WERI-Rb-1 (cell line): ENCODE data around the gene TARP.

ENCODE experiments used
- DNase-seq: peaks from one replicate; pipeline ENCODE4 v3.0.0-alpha.2; 2020
- H3K27ac ChIP-seq: fragments of 250-450 bp; sonication (Bioruptor Pico); 2 replicates; pipeline ENCODE4 v1.5.1; 2020; ENCODE audit warnings: mild to moderate bottlenecking, moderate library complexity
- H3K27me3 ChIP-seq: fragments of 250-450 bp; sonication (Bioruptor Pico); 2 replicates; pipeline ENCODE4 v1.5.1; 2021; ENCODE audit warnings: mild to moderate bottlenecking, low read depth, moderate library complexity; ENCODE audit not compliant: insufficient read depth, severe bottlenecking
- H3K36me3 ChIP-seq: fragments of 250-450 bp; sonication (Bioruptor Pico); 2 replicates; pipeline ENCODE4 v1.5.1; 2020; ENCODE audit warnings: mild to moderate bottlenecking, moderate library complexity
- H3K4me3 ChIP-seq: 2 replicates; pipeline ENCODE4 v1.5.1; 2011; ENCODE audit warnings: low read depth, mild to moderate bottlenecking, control low read depth, low read length
- H3K9me3 ChIP-seq: fragments of 250-450 bp; sonication (Bioruptor Pico); 2 replicates; pipeline ENCODE4 v1.5.1; 2021; ENCODE audit warnings: mild to moderate bottlenecking, moderate library complexity; ENCODE audit not compliant: severe bottlenecking
- TF ChIP-seq, protein P1 (sequence below): IDR thresholded peaks from 2 replicates; pipeline ENCODE4 v1.5.1; 2011; ENCODE audit warnings: low read depth, mild to moderate bottlenecking, control low read depth, inconsistent platforms, low read length

Gene TARP

DNA sequence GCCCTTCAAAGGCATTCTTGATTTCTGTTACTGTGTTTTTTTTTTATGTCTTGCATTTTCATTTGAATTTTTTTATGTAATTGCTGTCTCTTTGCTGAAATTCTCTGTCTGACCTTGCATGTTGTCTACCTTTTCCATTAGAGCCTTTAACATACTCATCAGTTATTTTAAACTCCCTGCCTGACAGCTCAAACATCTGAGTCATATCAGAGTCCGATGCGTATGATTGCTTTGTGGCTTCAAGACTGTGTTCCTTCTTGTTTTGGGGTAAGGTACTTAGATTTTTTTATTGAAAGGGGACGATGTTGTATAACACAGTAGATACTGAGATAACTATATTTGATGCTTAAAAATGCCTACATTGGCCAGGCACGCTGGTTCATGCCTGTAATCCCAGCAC is 9.7 kb upstream of the TARP start:
- H3K27me3 ChIP-seq = no peaks in the 10 kb centered on the region
- H3K36me3 ChIP-seq = no peaks in the 10 kb centered on the region
- H3K4me3 ChIP-seq = no peak overlapping the region
- no peak for DNase-seq
- no peaks in the 10 kb centered on the region for H3K9me3 ChIP-seq
- TF ChIP-seq, protein P1, sequence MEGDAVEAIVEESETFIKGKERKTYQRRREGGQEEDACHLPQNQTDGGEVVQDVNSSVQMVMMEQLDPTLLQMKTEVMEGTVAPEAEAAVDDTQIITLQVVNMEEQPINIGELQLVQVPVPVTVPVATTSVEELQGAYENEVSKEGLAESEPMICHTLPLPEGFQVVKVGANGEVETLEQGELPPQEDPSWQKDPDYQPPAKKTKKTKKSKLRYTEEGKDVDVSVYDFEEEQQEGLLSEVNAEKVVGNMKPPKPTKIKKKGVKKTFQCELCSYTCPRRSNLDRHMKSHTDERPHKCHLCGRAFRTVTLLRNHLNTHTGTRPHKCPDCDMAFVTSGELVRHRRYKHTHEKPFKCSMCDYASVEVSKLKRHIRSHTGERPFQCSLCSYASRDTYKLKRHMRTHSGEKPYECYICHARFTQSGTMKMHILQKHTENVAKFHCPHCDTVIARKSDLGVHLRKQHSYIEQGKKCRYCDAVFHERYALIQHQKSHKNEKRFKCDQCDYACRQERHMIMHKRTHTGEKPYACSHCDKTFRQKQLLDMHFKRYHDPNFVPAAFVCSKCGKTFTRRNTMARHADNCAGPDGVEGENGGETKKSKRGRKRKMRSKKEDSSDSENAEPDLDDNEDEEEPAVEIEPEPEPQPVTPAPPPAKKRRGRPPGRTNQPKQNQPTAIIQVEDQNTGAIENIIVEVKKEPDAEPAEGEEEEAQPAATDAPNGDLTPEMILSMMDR = no peak
- H3K27ac ChIP-seq = no peak overlapping the region

DNA sequence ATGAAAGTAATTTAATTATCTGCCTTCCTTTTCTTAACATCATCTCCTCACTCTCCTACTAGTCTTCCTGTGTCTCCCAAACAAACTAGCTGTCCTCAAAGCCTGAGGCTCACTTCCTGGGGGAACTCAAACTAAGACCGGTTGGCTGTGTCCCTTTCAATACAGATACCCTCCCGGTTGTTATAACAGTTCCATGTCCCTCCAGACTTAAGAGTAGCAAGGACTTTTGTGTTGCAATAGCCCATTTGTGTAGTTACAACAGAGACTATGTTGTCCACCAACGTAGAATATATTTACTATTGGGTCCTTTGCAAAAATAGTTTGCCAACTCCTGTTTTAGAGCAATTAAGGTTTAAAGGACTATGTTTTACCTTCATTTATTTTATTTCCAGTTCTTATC is 8.6 kb upstream of the TARP start:
- no peak overlapping the region for H3K4me3 ChIP-seq
- H3K27ac ChIP-seq = no peak overlapping the region
- no peak for DNase-seq
- TF ChIP-seq, protein P1 = no peak
- H3K27me3 ChIP-seq = no peaks in the 10 kb centered on the region
- H3K36me3 ChIP-seq = no peaks in the 10 kb centered on the region
- H3K9me3 ChIP-seq = no peaks in the 10 kb centered on the region

DNA sequence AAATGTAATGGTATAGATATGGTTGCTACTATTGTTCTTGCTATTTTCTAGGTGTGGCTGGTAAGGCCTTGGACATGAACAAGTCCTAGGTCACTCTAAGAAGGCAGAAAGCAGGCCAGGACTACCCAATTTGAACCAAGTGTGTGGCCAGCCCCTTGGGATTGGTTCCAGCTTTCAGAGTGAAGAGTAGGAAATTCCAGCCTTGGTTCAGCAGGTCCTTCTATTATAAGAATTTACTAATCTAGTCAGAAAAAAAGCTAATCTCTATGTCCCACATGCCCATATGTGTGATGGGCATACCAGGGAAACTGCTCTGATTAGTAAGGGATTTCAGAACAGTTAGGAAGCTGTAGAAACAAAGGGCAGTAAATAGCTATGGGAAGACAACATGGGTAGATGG is 7.8 kb upstream of the TARP start:
- Histone ChIP-seq H3K4me3 (no peak overlapping the region), H3K36me3 (no peaks in the 10 kb centered on the region), H3K27ac (no peak overlapping the region), H3K9me3 (no peaks in the 10 kb centered on the region), H3K27me3 (no peaks in the 10 kb centered on the region)
- TF ChIP-seq, protein P1 = no peak
- DNase-seq = no peak

DNA sequence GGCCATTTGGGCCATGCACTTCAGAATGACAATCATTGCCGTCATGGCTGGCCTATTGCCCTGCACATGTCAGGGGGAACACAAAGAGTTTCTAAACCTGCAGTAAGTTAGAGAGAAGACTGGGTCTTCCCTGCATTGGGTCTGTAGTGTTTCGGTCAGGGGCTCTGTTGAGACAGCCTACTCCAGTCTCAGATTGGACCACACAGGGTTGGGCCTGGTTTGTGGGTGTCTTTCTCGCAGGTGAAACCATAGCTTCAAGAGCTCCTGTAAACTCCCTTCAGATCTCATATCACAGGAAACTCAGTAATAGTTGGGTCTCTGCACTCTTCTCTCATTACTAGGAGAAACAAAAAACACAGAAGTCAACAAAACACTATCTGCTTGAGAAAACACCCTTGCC is 7.3 kb upstream of the TARP start:
- TF ChIP-seq, protein P1 = no peak
- Histone ChIP-seq H3K27ac (no peak overlapping the region), H3K4me3 (no peak overlapping the region), H3K36me3 (no peaks in the 10 kb centered on the region), H3K9me3 (no peaks in the 10 kb centered on the region), H3K27me3 (no peaks in the 10 kb centered on the region)
- DNase-seq = no peak

DNA sequence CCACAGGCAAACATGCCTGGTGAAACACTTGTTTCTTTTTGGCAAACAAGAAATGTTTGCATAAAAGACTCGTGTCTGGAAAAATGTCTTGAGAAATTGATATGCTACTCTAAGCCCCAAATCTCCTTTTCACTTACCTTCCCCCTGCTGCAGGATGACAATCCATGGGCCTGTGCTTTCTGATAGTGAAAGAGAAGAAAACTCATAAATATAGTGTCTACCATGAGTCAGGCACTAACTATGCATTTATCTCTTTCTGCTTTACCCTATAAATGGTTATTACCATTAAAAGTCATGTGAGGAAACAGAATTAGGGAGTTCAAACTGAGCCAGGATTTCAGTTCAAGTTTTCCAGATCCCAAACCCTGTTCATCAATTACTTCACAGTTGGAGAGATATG is 6.6 kb upstream of the TARP start:
- H3K4me3 ChIP-seq = no peak overlapping the region
- no peaks in the 10 kb centered on the region for H3K27me3 ChIP-seq
- H3K27ac ChIP-seq = no peak overlapping the region
- DNase-seq = no peak
- no peaks in the 10 kb centered on the region for H3K9me3 ChIP-seq
- no peaks in the 10 kb centered on the region for H3K36me3 ChIP-seq
- TF ChIP-seq, protein P1 = no peak

DNA sequence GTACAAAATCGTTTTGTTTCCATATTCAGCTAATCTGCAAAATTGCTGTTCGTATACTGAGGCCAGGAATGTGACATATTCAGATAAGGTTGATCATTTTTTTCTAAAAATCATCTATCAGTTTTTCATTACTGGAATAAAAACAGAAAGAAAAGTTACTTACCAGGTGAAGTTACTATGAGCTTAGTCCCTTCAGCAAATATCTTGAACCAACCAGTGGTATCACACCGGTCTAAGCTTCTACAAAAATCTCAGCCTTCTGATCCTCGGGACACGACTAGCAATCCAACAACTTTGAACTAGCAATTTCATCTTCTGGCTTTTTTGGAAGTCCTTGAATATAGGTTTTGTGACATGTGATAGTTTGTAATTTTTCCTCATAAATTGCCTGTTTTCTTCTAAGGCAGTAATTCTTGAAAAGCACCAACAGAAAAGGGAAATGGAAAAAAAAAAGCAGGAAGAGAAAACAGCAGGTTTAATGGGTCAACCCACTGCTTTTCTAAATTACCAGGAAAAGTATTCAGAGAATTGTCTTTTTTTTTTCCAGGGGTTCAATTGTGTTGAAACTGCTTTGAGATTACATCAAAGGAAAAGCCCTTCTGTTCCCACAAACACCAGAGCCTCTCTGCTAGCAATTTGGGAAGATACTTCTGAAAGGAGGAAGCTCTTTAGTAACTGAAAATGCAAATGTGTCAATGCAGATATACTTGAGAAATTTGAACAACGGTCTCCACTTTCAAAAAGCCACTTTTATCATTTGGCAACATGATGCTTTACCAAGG is 2.9 kb upstream of the TARP start:
- H3K36me3 ChIP-seq = no peaks in the 10 kb centered on the region
- no peak for DNase-seq
- H3K4me3 ChIP-seq = no peak overlapping the region
- TF ChIP-seq, protein P1 = no peak
- H3K9me3 ChIP-seq = no peaks in the 10 kb centered on the region
- H3K27me3 ChIP-seq = no peaks in the 10 kb centered on the region
- no peak overlapping the region for H3K27ac ChIP-seq
